SK-N-SH (cell line): Measurements from ENCODE around the gene S100A6. TPM values are rescaled to one million over a fixed set of nuclear protein-coding genes. Genes with fewer than 3 reads are reported as not detected.

Source experiments
- CTCF ChIA-PET: fragments of 300-600, 350-600 bp; formaldehyde crosslinking; extraction: SDS; loops from one replicate; lab custom pipeline; 2021; lab: Yijun Ruan, JAX
- POLR2A ChIA-PET: fragments of 350-600 bp; sonication (Branson Sonifier 250); formaldehyde crosslinking; extraction: SDS; loops from one replicate; lab custom pipeline; 2020; ENCODE audit warnings: antibody characterized with exemption, inconsistent platforms; lab: Yijun Ruan, JAX
- DNase-seq: peaks from one replicate; pipeline ENCODE4 v3.0.0; 2012
- H2AFZ ChIP-seq: fragments of 200-600 bp; sonication (generic); 2 replicates; pipeline ENCODE4 v1.8.1; 2016; ENCODE audit warnings: antibody characterized with exemption, mild to moderate bottlenecking, low read depth
- H3F3A ChIP-seq: fragments of 200-600 bp; sonication (generic); replicated peaks from 2 replicates; pipeline ENCODE3; 2016; ENCODE audit warnings: antibody characterized with exemption, mild to moderate bottlenecking; ENCODE audit not compliant: insufficient read depth
- H3K27ac ChIP-seq, 2 experiments: fragments of 200-500 bp in 1 of 2; fragments of 200-600 bp in 1 of 2; sonication (Bioruptor generic) in 1 of 2; sonication (generic), shearing (Covaris generic) in 1 of 2; 2 replicates each; pipeline versions ENCODE4 v1.5.1 to v1.6.1; 2014 to 2016; ENCODE audit warnings: low read depth in 2 of 2, inconsistent platforms in 1 of 2, low read length in 1 of 2, mild to moderate bottlenecking in 1 of 2, mixed read lengths in 1 of 2
- H3K27me3 ChIP-seq: fragments of 200-600 bp; sonication (generic), shearing (Covaris generic); 2 replicates; pipeline ENCODE4 v1.6.1; 2016; ENCODE audit warnings: mixed run types; ENCODE audit not compliant: insufficient read depth
- H3K36me3 ChIP-seq, 2 experiments: fragments of 200-500 bp in 1 of 2; fragments of 200-600 bp in 1 of 2; sonication (Bioruptor generic) in 1 of 2; sonication (generic) in 1 of 2; replicated peaks in 1 of 2; 2 replicates each; pipeline versions ENCODE3 to v1.5.1; 2014 to 2016; ENCODE audit warnings: low read length in 1 of 2, mild to moderate bottlenecking in 1 of 2; ENCODE audit not compliant: insufficient read depth in 2 of 2, control insufficient read depth in 1 of 2
- H3K4me1 ChIP-seq, 2 experiments: fragments of 200-500 bp in 1 of 2; fragments of 200-600 bp in 1 of 2; sonication (Bioruptor generic) in 1 of 2; sonication (generic), shearing (Covaris generic) in 1 of 2; 2 replicates each; pipeline versions ENCODE4 v1.5.1 to v1.6.1; 2014 to 2016; ENCODE audit warnings: low read depth in 1 of 2, low read length in 1 of 2, mixed run types in 1 of 2; ENCODE audit not compliant: insufficient read depth in 2 of 2, control insufficient read depth in 1 of 2
- H3K4me2 ChIP-seq: fragments of 200-600 bp; sonication (generic), shearing (Covaris generic); 2 replicates; pipeline ENCODE4 v1.6.1; 2017; ENCODE audit warnings: mixed run types
- H3K4me3 ChIP-seq, 2 experiments: fragments of 200-500 bp in 1 of 2; fragments of 200-600 bp in 1 of 2; sonication (Bioruptor generic) in 1 of 2; sonication (generic), shearing (Covaris generic) in 1 of 2; 2 replicates each; pipeline versions ENCODE4 v1.5.1 to v1.8.1; 2014 to 2016; ENCODE audit warnings: low read depth in 2 of 2, inconsistent platforms in 1 of 2, low read length in 1 of 2, mild to moderate bottlenecking in 1 of 2, mixed read lengths in 1 of 2, moderate library complexity in 1 of 2
- H3K79me2 ChIP-seq: fragments of 200-600 bp; sonication (generic); 2 replicates; pipeline ENCODE4 v1.8.1; 2017; ENCODE audit warnings: mild to moderate bottlenecking; ENCODE audit not compliant: insufficient read depth
- H3K9ac ChIP-seq: fragments of 200-600 bp; sonication (generic); 2 replicates; pipeline ENCODE4 v1.6.1; 2017; ENCODE audit warnings: mixed run types
- H3K9me2 ChIP-seq: fragments of 200-600 bp; sonication (generic); 2 replicates; pipeline ENCODE4 v1.6.1; 2017; ENCODE audit warnings: mixed run types
- H3K9me3 ChIP-seq: fragments of 200-600 bp; sonication (generic); 2 replicates; pipeline ENCODE4 v1.6.1; 2017; ENCODE audit warnings: mixed run types, mild to moderate bottlenecking, moderate library complexity
- H4K20me1 ChIP-seq: fragments of 200-600 bp; sonication (generic); 2 replicates; pipeline ENCODE4 v1.6.1; 2017; ENCODE audit warnings: mild to moderate bottlenecking, mixed run types; ENCODE audit not compliant: insufficient read depth
- EP300 ChIP-seq, 2 experiments: IDR thresholded peaks; 2 replicates each; pipeline versions ENCODE4 v1.4.0 to v1.6.1; 2012; ENCODE audit warnings: borderline replicate concordance in 1 of 2, low read depth in 1 of 2, low read length in 1 of 2
- FOSL2 ChIP-seq: IDR thresholded peaks from 2 replicates; pipeline ENCODE4 v1.4.0; 2012; ENCODE audit warnings: low read depth, mild to moderate bottlenecking, moderate library complexity, borderline replicate concordance
- FOXJ3 ChIP-seq: sonication (generic); formaldehyde crosslinking; IDR thresholded peaks from 2 replicates; pipeline ENCODE4 v1.5.1; 2020; ENCODE audit warnings: mild to moderate bottlenecking, missing genetic modification reagents
- IRF3 ChIP-seq: fragments of 150-350 bp; IDR thresholded peaks from 2 replicates; pipeline ENCODE4 v1.6.1; 2016; ENCODE audit warnings: mild to moderate bottlenecking, low read depth, low read length
- MEF2A ChIP-seq: IDR thresholded peaks from 2 replicates; pipeline ENCODE4 v1.4.0; 2012; ENCODE audit warnings: low read depth, borderline replicate concordance
- MXI1 ChIP-seq: IDR thresholded peaks from 2 replicates; pipeline ENCODE4 v1.6.1; 2012; ENCODE audit warnings: mild to moderate bottlenecking, low read depth, low read length, improper control_type of control experiment
- PBX3 ChIP-seq: IDR thresholded peaks from 2 replicates; pipeline ENCODE4; 2012
- POLR2AphosphoS5 ChIP-seq: IDR thresholded peaks from 2 replicates; pipeline ENCODE4 v1.6.1; 2012; ENCODE audit warnings: low read depth, low read length
- RFX5 ChIP-seq: IDR thresholded peaks from 2 replicates; pipeline ENCODE4 v1.6.1; 2012; ENCODE audit warnings: mild to moderate bottlenecking, improper control_type of control experiment, low read length
- SMC3 ChIP-seq: IDR thresholded peaks from 2 replicates; pipeline ENCODE4 v1.6.1; 2012; ENCODE audit warnings: low read depth, low read length, improper control_type of control experiment
- TEAD4 ChIP-seq: IDR thresholded peaks from 2 replicates; pipeline ENCODE4 v1.4.0; 2012; ENCODE audit warnings: mild to moderate bottlenecking, borderline replicate concordance; ENCODE audit not compliant: insufficient read depth
- WGBS: methylation state at CpG from one replicate; pipeline ENCODE4 v1.1.6; 2017; ENCODE audit warnings: low lambda C conversion rate; 5-methylcytosine and 5-hydroxymethylcytosine counted together
- polyA plus RNA-seq, 3 experiments: library from polyadenylated mRNA; depleted of rRNA; stranded (reverse); fragments of >200 nt; gene quantifications; 2 replicates each; pipeline ENCODE4 v1.2.3, GENCODE V29; 2012
- TF ChIP-seq, protein P1 (sequence below): IDR thresholded peaks from 2 replicates; pipeline ENCODE4 v1.4.0; 2012; ENCODE audit warnings: low read depth
- TF ChIP-seq, protein P2 (sequence below): IDR thresholded peaks from 2 replicates; pipeline ENCODE4 v1.4.0; 2012; ENCODE audit warnings: low read depth, borderline replicate concordance

The S100A6 gene
- polyA plus RNA-seq, 1 of the 3 experiments (the other 2 are of a cell fraction) = 895 TPM

DNA sequence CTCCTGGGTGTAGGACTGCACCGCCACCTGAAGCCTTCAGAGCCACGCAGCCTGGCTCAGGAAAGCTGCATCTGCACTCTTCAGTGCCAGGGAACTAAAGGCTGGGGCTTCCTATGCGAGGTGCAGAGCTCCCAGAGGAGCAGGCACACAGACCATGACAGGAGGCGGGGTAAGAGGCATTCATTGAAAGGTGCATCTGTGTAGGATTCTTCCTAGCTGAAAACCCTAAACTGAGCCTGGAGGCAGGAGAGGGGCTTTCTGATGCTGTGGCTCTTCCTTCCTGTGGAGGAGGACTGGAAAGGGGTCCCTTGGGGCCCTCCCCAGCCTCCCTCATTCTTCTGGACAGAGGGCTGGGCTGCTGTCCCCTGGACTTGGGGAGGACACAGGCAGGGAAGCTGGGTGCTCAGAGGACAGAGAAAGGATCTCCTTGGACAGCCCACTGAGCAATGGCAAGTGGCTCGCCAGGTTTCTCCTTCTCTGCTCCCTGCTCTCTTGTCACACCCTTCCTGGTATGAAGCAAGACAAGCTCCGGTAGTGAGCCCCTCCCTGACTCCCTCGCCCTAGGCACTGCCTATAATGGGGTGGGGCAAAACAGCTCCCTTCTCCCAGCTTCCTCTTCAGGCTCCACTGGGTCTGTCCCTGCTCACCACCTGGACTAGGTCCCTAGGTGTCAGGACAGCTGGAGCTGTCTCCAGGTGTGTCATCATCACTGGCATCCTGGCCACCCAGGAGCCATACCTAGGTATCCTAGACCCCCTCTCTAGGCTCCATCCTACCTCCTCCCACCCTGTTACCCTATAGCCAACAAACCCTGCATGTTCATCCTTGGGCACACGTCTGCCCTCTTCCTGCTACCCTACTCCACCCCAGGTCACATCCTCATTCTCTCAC lies 20.0 kb downstream of the S100A6 start:
- TF ChIP-seq IRF3 (no peak), SMC3 (no peak), EP300 (IDR thresholded peaks at IDR 0.05; ENCODE audit: borderline replicate concordance in 1 of 2, low read depth in 1 of 2, low read length in 1 of 2) (no peak), MEF2A (no peak)
- TF ChIP-seq, protein P1, sequence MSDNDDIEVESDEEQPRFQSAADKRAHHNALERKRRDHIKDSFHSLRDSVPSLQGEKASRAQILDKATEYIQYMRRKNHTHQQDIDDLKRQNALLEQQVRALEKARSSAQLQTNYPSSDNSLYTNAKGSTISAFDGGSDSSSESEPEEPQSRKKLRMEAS = no peak
- ChIA-PET CTCF (interaction anchor here (0.8 to 18.0 kb wide), 8 partner anchors 20 to 471 kb away, joined by 3 to 283 read pairs (median 4); partner anchors contain the start of genes RAB13 and S100A2), POLR2A (no interaction called here)
- H3K36me3 ChIP-seq = no peaks in the 10 kb centered on the region
- no peaks in the 10 kb centered on the region for H3K9me2 ChIP-seq
- no peak overlapping the region for H3K9ac ChIP-seq
- peaks cover 0 to 2% of the 10 kb centered on the region in 2 experiments; a peak in 1 of 4 replicates for H3K4me1 ChIP-seq
- H3K9me3 ChIP-seq = no peaks in the 10 kb centered on the region
- no peak overlapping the region for H2AFZ ChIP-seq
- 75% methylated on average over 8 of the region's 8 CpGs for WGBS
- no peaks in the 10 kb centered on the region for H4K20me1 ChIP-seq
- DNase-seq = no peak
- H3K79me2 ChIP-seq = no peaks in the 10 kb centered on the region
- no peaks in the 10 kb centered on the region for H3K27me3 ChIP-seq
- H3K4me3 ChIP-seq = no peak overlapping the region
- H3F3A ChIP-seq = no peaks in the 10 kb centered on the region
- H3K27ac ChIP-seq = no peak overlapping the region
- H3K4me2 ChIP-seq = no peak overlapping the region

GRCh38 chr1:153513666-153514065 lies 22.1 kb downstream of the S100A6 start:
- Histone ChIP-seq H3K4me3 (no peak overlapping the region), H3K27me3 (no peaks in the 10 kb centered on the region)
- TF ChIP-seq FOSL2 = no peak
- TF ChIP-seq TEAD4 = no peak
- TF ChIP-seq, all 33 proteins: peak for 0
- ChIA-PET POLR2A (no interaction called here), CTCF (interaction anchor here (2.4 to 18.0 kb wide), 4 partner anchors 19 to 57 kb away, joined by 10 to 283 read pairs (median 63); partner anchors contain the start of genes S100A2 and S100A6)
- no peak overlapping the region for H3K27ac ChIP-seq
- no peaks in the 10 kb centered on the region for H3K4me1 ChIP-seq
- no peak for DNase-seq
- H3K9me2 ChIP-seq = no peaks in the 10 kb centered on the region
- H4K20me1 ChIP-seq = no peaks in the 10 kb centered on the region
- no peaks in the 10 kb centered on the region for H3K9me3 ChIP-seq
- H3K79me2 ChIP-seq = no peaks in the 10 kb centered on the region
- H2AFZ ChIP-seq = no peak overlapping the region
- no peak overlapping the region for H3K4me2 ChIP-seq
- WGBS = 96% methylated on average over 7 of the region's 7 CpGs
- H3F3A ChIP-seq = peaks cover 9% of the 10 kb centered on the region
- no peak overlapping the region for H3K9ac ChIP-seq
- no peaks in the 10 kb centered on the region for H3K36me3 ChIP-seq

DNA sequence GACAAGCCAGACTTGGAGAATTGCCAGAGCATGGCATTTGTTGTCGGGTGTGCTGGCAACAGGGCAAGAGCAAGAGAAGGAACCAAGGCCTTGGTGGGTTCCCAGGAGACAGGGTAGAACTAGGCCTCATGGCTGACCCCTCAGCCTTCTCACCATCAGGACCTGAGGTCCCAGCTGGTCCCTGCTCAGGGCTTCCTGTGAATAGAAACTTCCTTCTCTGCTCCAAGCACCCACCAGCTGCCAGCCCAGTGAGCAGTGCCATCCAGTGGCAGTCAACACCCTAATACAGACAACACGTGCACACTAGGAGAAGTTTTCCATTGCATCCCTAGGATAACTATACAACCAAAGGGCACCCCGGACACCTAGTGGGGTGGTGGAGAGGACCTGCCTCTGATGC lies 22.8 kb downstream of the S100A6 start:
- Histone ChIP-seq H3K9me3 (no peaks in the 10 kb centered on the region), H3K4me3 (no peak overlapping the region), H3F3A (peaks cover 9% of the 10 kb centered on the region), H3K4me2 (no peak overlapping the region), H3K27ac (no peak overlapping the region), H3K9me2 (no peaks in the 10 kb centered on the region), H3K27me3 (no peaks in the 10 kb centered on the region), H3K4me1 (peaks cover 0 to 3% of the 10 kb centered on the region in 2 experiments; a peak in 2 of 4 replicates), H4K20me1 (no peaks in the 10 kb centered on the region), H3K79me2 (no peaks in the 10 kb centered on the region), H3K9ac (no peak overlapping the region), H2AFZ (no peak overlapping the region), H3K36me3 (no peaks in the 10 kb centered on the region)
- no peak for DNase-seq
- POLR2A ChIA-PET = no interaction called here
- WGBS = 84% methylated on average over 2 of the region's 3 CpGs
- CTCF ChIA-PET = interaction anchor here (2.4 to 18.0 kb wide), 5 partner anchors 18 to 64 kb away, joined by 10 to 283 read pairs (median 45); partner anchors contain the start of genes S100A2 and S100A6
- TF ChIP-seq MXI1 = no peak
- TF ChIP-seq POLR2AphosphoS5 = no peak
- no peak for TF ChIP-seq PBX3
- TF ChIP-seq, protein P2, sequence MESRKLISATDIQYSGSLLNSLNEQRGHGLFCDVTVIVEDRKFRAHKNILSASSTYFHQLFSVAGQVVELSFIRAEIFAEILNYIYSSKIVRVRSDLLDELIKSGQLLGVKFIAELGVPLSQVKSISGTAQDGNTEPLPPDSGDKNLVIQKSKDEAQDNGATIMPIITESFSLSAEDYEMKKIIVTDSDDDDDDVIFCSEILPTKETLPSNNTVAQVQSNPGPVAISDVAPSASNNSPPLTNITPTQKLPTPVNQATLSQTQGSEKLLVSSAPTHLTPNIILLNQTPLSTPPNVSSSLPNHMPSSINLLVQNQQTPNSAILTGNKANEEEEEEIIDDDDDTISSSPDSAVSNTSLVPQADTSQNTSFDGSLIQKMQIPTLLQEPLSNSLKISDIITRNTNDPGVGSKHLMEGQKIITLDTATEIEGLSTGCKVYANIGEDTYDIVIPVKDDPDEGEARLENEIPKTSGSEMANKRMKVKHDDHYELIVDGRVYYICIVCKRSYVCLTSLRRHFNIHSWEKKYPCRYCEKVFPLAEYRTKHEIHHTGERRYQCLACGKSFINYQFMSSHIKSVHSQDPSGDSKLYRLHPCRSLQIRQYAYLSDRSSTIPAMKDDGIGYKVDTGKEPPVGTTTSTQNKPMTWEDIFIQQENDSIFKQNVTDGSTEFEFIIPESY = no peak
- TF ChIP-seq RFX5 = no peak
- no peak for TF ChIP-seq FOXJ3 (CRISPR knock-in tag)
